ENCODE results near the gene RAB11FIP4.

The RAB11FIP4 gene

GRCh38 chr17:31508288-31509094 lies 117.0 kb downstream of the RAB11FIP4 start:
- peak; percentile 60 for DNase-seq

DNA sequence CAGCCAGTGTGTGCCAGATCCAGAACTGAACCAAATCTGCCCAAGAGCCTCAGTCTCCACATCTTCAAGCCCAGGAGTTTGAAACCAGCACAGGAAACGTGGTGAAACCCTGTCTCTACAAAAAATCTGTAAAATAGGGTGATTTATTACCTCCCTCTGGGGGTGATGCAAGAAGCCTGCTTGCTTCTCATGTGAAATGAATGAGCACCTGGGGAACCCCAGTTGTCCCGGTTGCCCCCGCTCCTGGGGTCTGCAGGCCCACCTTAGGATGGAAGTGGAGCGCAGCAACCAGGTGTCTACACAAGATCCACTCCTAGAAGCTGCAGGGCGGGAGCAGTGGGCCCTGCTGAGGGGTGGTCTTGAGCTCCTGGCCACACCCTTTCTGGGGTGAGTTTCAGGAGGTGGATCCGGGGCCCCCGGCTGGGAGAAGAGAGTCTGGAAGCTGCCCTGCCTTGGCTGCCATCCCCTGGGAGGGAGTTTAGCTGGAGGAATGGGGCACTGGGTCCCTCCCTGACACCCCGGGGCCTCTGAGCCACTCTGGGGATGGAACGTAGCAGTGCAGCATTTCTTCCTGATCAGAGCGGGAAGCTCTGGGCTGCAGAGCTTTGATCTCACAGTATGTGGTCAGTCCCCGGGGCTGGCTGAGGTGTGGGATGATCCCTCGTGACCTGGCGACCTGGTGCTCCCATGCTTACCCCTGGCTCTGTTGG lies 117.8 kb downstream of the RAB11FIP4 start:
- no peak for DNase-seq

DNA sequence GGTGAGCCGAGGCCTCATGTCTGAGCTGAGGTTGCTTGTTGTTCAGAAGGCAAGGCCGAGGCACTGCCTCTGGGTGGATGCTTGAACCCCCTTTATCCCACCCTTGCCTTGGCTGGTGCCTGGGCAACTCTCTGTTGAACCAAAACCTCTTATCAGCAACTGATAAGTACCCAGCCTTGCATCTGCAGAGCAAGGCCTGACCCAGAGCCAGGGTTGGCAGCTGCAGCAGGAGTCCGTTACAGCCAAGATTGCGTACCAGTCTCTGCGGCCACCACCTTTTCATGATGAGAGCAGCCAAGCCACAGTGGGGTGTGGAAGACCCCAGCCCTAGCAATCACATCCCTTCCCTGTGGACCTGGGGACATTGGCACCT lies 118.3 kb downstream of the RAB11FIP4 start:
- DNase-seq = no peak

- no peak for DNase-seq
Measured at GRCh38 chr17:31510308-31511194, 119.1 kb downstream of the RAB11FIP4 start.

DNA sequence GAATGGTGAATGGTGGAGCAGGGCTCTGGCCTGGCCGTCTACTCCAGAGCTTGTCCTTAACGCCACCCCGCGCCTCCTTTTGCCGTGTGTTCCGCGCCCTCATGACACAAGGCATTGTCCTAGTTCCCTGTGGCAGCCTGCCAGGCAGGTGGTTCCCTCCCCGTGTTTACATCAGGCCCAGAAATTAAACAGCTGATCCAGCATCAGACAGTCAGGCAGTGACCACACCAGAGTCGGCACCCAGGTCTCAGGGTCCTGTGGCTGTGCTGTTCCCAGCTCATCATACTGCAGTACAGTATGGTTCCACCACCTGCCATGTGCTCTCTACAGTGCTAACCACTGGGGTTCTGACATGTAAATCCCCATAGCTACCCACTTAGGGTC lies 119.7 kb downstream of the RAB11FIP4 start:
- no peak for DNase-seq

DNA sequence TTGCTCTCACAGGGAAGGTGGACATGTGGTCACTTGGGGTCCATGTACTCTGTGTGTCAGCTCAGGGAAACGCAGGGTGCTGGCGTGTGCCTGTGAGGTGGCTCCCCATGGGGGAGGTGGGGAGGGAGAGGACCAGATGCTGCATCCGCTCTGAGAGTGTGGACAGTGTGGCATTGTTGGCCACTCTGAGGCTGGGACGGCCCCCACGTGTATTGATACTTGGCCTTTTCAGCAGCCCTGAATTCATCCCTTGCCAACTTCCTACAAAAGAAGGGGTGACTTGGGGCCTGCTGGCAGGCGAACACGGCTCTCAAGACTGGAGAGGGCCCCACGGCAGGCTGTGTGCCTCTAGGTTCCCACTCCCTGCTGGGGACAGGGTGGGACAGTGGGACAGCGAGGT lies 120.1 kb downstream of the RAB11FIP4 start:
- no peak for DNase-seq

GRCh38 chr17:31512104-31512740 lies 120.7 kb downstream of the RAB11FIP4 start:
- DNase-seq = no peak

GRCh38 chr17:31512796-31513195 lies 121.3 kb downstream of the RAB11FIP4 start:
- no peak for DNase-seq

DNA sequence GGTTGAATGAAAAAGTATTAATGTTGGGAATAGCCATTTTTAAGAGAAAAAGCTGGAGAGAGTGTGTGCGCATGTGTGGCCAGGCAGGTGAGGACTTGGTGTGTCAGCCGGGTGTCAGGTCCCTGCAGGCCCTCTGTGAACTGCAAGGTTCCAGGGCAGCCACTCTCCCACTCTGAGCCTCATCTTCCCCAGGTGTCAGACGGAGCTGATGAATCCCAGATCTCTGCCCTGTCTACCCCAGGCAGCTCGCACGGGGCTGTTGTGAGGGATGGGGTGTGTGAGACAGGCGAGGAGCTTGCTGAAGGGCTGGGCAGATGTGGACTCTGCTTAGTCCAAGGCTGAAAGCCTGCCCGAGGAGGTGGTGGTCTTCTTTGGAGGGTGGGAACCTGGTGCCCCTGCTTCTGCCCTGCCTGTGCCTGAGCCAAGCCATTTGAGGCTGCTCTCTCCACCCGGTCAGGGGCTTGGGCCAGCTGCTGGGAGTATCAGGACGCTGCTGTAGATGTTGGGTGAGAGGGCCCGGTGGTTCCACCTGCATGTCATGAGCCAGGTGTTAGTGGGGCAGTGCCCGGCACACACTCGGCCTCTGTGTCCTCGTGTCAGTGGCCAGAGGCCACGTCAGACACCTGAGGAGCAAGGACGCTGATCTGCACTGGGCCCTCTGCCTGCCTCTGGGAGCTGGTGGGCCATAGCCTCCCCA lies 122.4 kb downstream of the RAB11FIP4 start:
- no peak for DNase-seq

- DNase-seq = no peak
Measured at GRCh38 chr17:31515267-31515666, 123.8 kb downstream of the RAB11FIP4 start.

GRCh38 chr17:31517524-31517923 lies 126.0 kb downstream of the RAB11FIP4 start:
- DNase-seq = no peak

DNA sequence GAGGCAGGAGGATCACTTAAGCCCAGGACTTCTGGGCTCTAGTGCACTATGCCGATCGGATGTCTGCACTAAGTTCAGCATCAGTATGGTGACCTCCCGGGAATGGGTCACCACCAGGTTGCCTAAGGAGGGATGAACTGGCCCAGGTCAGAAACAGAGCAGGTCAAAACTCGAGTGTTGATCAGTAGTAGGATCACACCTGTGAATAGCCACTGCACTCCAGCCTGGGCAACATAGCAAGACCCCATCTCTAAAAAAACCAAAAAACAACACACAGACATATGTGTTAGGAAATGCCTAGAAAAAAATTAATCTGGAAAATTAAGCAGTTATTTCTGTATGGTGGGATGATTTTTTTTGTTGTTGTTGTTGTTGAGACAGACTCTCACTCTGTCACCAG lies 127.0 kb downstream of the RAB11FIP4 start:
- DNase-seq = no peak

GRCh38 chr17:31521632-31522283 lies 130.3 kb downstream of the RAB11FIP4 start:
- no peak for DNase-seq

DNA sequence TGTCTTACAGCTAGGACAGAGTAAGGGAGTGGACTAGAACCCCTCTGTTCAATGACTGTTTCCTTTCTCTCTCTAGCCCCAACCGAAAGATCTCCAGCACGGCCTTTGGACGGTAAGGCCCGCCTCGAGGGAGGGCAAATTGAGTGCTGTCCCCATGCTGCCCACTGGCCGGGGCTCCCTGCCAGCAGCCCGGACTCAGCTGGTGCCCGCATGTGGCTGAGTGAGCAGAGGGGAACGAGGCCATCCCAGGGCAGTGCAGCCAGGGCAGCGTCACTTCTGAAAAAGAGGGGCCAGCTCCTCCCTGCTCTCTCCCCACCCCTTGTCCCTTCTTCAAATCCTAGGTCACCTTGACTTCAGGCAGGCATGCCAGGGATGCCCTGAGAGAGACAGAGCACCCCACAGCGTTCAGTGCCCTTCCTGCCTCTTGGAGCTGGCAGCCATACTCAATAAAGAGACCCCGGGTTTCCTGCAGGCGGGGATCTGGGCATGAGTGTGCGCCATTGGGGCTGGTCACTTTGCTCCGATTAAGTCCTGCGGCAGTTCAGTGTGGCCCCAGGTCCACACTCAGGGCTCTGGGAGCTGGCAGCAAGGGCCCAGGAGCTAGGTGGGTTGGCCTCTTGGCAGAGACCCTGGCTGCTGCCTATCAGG lies 130.9 kb downstream of the RAB11FIP4 start:
- DNase-seq = no peak

GRCh38 chr17:31522987-31523495 lies 131.6 kb downstream of the RAB11FIP4 start:
- DNase-seq = no peak

- no peak for DNase-seq
Measured at GRCh38 chr17:31523862-31524730, 132.6 kb downstream of the RAB11FIP4 start.

DNA sequence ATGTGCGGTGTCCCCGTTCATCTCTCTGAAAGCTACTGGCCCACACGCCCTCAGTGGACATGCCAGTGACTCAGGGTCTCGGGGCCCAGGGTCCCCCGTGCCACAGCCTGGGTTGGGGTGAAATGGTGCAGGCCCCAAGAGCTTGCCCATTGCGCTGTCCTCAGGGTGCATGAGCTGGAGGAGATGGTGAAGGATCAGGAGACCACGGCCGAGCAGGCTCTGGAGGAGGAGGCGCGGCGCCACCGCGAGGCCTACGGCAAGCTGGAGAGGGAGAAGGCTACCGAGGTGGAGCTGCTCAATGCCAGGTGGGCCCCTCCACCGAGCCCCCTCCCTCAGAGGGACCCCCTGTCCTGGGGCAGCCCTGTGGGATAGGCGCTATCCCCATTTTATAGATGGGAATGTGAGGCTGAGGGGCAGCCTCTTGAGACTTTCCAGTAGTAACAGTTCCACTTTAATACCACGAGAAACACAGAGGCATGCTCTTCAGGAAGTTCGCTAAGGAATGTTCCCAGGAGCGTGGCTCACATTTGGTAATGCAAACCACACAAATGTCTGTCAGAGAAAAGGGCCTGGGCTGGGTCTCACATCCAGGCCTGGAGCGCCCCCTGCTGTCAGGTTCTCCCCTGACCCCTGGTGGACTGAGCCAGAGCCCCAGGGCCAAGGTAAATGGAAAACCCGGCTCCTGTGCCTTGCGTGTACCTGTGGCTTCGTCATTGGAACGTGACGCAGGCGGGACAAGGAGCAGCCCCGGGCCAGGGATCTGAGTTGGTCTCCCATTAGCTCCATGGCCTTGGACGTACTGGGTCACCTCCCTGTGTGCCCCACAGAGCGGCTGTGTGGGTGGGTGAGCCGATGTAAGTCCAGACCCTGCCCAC lies 133.7 kb downstream of the RAB11FIP4 start:
- peak; percentile 90 for DNase-seq

DNA sequence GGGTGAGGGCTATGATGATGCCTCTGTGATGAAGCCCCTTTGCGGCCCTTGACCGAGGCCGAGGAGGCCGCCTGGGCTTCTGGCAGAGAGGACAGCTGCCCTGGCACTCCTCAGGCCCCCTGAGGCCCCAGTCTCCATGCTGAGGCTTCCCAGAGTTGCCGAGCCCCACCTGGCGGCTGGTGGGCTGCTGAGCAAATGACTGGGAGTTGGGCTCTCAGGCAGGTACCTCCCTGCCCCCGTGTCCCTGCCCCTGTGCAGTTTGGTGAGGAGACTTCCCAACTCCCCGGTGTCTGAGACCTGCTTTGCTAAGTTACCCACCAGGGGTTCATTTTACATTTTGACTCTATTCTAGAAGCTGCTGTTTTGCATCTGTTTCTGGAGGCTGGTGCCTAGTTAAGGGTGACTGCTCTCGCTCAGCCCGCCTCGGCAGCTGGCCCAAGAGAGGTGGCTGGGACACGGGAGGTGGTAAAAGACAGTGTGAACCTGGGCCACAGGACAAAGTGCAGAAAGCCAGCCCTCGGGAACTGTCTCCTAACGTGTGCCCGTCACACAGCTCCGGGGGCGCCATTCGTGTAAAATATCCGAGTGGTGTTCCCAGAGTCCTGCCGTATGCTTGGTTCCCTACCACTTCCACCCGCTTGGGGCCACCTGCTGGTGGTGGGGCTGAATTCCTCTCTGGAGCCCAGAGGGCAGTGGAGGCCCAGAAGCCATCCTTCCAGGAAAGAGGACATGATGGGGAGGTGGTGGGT lies 134.5 kb downstream of the RAB11FIP4 start:
- no peak for DNase-seq
